ENCODE data around the gene MCC. TPM values are rescaled to one million over a fixed set of nuclear protein-coding genes. Genes with fewer than 3 reads are reported as not detected.

Gene MCC
- total and polyA plus RNA-seq, 2 of the 4 experiments (the other 2 are of a cell fraction), result 5.0 to 20.6 TPM

- peak overlapping the region; percentile 53; the same call in 1 of the 2 replicates for H2BK120ac ChIP-seq (ENCODE audit: low read depth, low read length)
- H4K8ac ChIP-seq (ENCODE audit: low read depth in 2 of 2, low read length in 2 of 2), result 0 out of 4 replicates have a peak overlapping the region, but pooled peaks of 1 of the 2 experiments have one; percentile 25
- in situ Hi-C loops (cut with MboI; ENCODE audit: low sequenced_read_pairs), result no loop called here
- H3K23ac ChIP-seq (ENCODE audit: low read depth, low read length), result no peak overlapping the region
- H2BK5ac ChIP-seq (ENCODE audit: low read depth, low read length, poor library complexity, severe bottlenecking), result no peak overlapping the region
- no peak overlapping the region for H3K56ac ChIP-seq (ENCODE audit: extremely low read depth, insufficient read depth, low read length)
- H3K4me3 ChIP-seq (ENCODE audit: insufficient read depth, low read depth, low read length), result no peak overlapping the region
- dilution Hi-C loops (cut with HindIII; ENCODE audit: low sequenced_read_pairs, unreplicated experiment), result no loop called here
- H3K4me2 ChIP-seq (ENCODE audit: low read depth, low read length), result no peak overlapping the region
- ChIA-PET CTCF (no interaction called here), POLR2A (ENCODE audit: unreplicated experiment) (no interaction called here)
- ATAC-seq (ENCODE audit: low read depth) (no peak), DNase-seq (no peak)
- H2BK20ac ChIP-seq (ENCODE audit: low read depth, low read length), result no peak overlapping the region
- H4K20me1 ChIP-seq (ENCODE audit: insufficient read depth, low read length), result peaks cover 7% of the 10 kb centered on the region
- TF ChIP-seq BHLHE40 (IDR thresholded peaks at IDR 0.05; ENCODE audit: low read depth, low read length), result no peak
- no peak for TF ChIP-seq CHD1 (IDR thresholded peaks at IDR 0.05; ENCODE audit: low read depth, low read length)
- no peak for TF ChIP-seq ELK1 (IDR thresholded peaks at IDR 0.05; ENCODE audit: borderline replicate concordance, low read depth, low read length)
- no peak for TF ChIP-seq RCOR1 (IDR thresholded peaks at IDR 0.05; ENCODE audit: insufficient replicate concordance, low read length)
- no peak for TF ChIP-seq MAFK (IDR thresholded peaks at IDR 0.05; ENCODE audit: low read depth, low read length)
- no peak for TF ChIP-seq CTCF (conservative IDR thresholded peaks at IDR 0.05; ENCODE audit: low read depth, low read length)
- no peak for TF ChIP-seq RFX5 (IDR thresholded peaks at IDR 0.05; ENCODE audit: low read depth, low read length)
- H3K9me3 ChIP-seq (ENCODE audit: control insufficient read depth, insufficient read depth, low read length), result no peaks in the 10 kb centered on the region
- H2AK5ac ChIP-seq (ENCODE audit: low read depth, low read length), result no peak overlapping the region
- H3K14ac ChIP-seq (replicated peaks; ENCODE audit: low read depth, low read length), result no peak overlapping the region
- no peak overlapping the region for H4K91ac ChIP-seq (ENCODE audit: insufficient read depth, low read depth, low read length)
- H2AFZ ChIP-seq (replicated peaks; ENCODE audit: low read length, poor library complexity), result no peak overlapping the region
- H3K4me1 ChIP-seq (ENCODE audit: control insufficient read depth, insufficient read depth, low read length), result peaks cover 19% of the 10 kb centered on the region
- H3K18ac ChIP-seq (ENCODE audit: low read depth, low read length), result no peak overlapping the region
- H3K9me1 ChIP-seq (ENCODE audit: insufficient read depth, low read length), result 0 out of 2 replicates have a peak, but pooled peaks cover 12% of the 10 kb centered on the region
- H2AK9ac ChIP-seq (replicated peaks; ENCODE audit: low read depth, low read length, poor library complexity), result no peak overlapping the region
- H3K36me3 ChIP-seq (ENCODE audit: control insufficient read depth, insufficient read depth, low read length), result no peaks in the 10 kb centered on the region
- H3K27me3 ChIP-seq (ENCODE audit: control insufficient read depth, insufficient read depth, low read length), result no peaks in the 10 kb centered on the region
- intact Hi-C loops (cut with micrococcal nuclease), result loop anchor here (2.0 kb wide), 1 partner anchor 127 kb away; no protein-coding TSS in a partner anchor
- WGBS, 2 experiments (ENCODE audit: extremely low coverage in 2 of 2, insufficient read length in 1 of 2), result no CpG with 5 or more reads among the region's 2 CpGs
- no peak overlapping the region for H3K9ac ChIP-seq (ENCODE audit: low read depth, low read length)
- no peak overlapping the region for H4K5ac ChIP-seq (ENCODE audit: low read depth, low read length)
- H3K27ac ChIP-seq (ENCODE audit: insufficient read depth, low read length), result no peak overlapping the region
- 0 out of 3 replicates have a peak overlapping the region, but pooled peaks have one; percentile 16 for H2BK15ac ChIP-seq (ENCODE audit: low read depth, low read length)
- H3K79me1 ChIP-seq (ENCODE audit: low read depth in 1 of 2, low read length in 2 of 2), result peaks cover 16 to 20% of the 10 kb centered on the region in 2 experiments
- no TSS peak for BruUV-seq (replicated peaks)
- H3K4ac ChIP-seq (ENCODE audit: low read depth, low read length), result 0 out of 2 replicates have a peak overlapping the region, but pooled peaks have one; percentile 61
Observed at GRCh38 chr5:113167985-113168384, 320.3 kb downstream of the MCC start.
